ENCODE data around the gene BTBD2. TPM values are rescaled to one million over a fixed set of nuclear protein-coding genes. Genes with fewer than 3 reads are reported as not detected.
A peak's percentile ranks its signal among the peaks of the same experiment; 100 is the strongest.

Gene BTBD2
- total RNA-seq, 1 donor from 2014 or later = 65.9 TPM

DNA sequence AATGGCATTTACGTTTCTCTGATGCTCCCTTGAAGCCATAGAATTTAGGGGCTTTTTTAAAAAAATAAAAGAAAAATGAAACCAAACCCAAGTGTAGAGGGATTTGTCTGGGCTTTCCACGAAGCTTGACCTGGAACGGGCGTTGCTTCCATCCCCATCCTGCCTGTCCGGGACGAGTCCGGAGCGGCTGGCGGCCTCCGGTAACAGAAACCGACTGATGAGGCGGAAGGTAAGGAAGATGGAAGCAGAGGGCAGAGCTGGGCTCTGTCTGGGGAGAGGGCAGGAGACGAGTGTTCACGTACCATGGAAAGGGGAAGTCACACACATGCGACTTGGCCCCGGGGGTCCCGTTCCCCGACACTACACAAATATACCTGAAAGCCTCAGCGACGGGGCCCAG lies 34.3 kb downstream of the BTBD2 start:
- H3K4me3 Mint-ChIP-seq (ENCODE audit: unreplicated experiment) = no peak overlapping the region
- H3K36me3 Mint-ChIP-seq (ENCODE audit: low read depth) = peaks cover 14% of the 10 kb centered on the region
- H3K27ac Mint-ChIP-seq (ENCODE audit: unreplicated experiment) = peak overlapping the region; percentile 12
- TF ChIP-seq, protein P1, sequence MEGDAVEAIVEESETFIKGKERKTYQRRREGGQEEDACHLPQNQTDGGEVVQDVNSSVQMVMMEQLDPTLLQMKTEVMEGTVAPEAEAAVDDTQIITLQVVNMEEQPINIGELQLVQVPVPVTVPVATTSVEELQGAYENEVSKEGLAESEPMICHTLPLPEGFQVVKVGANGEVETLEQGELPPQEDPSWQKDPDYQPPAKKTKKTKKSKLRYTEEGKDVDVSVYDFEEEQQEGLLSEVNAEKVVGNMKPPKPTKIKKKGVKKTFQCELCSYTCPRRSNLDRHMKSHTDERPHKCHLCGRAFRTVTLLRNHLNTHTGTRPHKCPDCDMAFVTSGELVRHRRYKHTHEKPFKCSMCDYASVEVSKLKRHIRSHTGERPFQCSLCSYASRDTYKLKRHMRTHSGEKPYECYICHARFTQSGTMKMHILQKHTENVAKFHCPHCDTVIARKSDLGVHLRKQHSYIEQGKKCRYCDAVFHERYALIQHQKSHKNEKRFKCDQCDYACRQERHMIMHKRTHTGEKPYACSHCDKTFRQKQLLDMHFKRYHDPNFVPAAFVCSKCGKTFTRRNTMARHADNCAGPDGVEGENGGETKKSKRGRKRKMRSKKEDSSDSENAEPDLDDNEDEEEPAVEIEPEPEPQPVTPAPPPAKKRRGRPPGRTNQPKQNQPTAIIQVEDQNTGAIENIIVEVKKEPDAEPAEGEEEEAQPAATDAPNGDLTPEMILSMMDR (IDR thresholded peaks at IDR 0.05) = no peak
- DNase-seq (ENCODE audit: low spot score) = no peak
- no peaks in the 10 kb centered on the region for H3K27me3 Mint-ChIP-seq (ENCODE audit: low read depth)
- no peaks in the 10 kb centered on the region for H3K9me3 Mint-ChIP-seq (ENCODE audit: low read depth)
- no peaks in the 10 kb centered on the region for H3K4me1 Mint-ChIP-seq (ENCODE audit: low read depth)

DNA sequence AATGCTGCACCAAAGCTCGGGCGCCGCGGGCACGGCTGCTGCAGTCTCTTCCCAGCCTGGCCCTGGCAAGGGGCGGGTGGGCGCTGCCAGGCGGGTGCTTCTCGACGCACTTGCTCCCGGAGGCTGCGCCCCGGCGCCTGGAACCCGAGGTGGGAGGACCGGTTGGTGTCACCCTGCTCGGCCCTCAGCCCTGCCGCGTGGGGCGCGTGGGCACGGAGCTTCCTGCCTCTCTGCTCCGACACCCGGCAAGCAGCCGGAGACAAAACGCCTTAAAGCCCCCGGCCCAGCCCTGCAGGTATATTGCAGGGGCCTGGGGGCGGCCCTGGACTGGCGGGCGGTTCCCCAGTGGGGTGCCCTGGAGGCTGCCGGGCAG lies 34.7 kb downstream of the BTBD2 start:
- Mint-ChIP-seq H3K9me3 (ENCODE audit: low read depth) (no peaks in the 10 kb centered on the region), H3K36me3 (ENCODE audit: low read depth) (peaks cover 14% of the 10 kb centered on the region), H3K27ac (ENCODE audit: unreplicated experiment) (no peak overlapping the region), H3K4me1 (ENCODE audit: low read depth) (no peaks in the 10 kb centered on the region), H3K27me3 (ENCODE audit: low read depth) (no peaks in the 10 kb centered on the region), H3K4me3 (ENCODE audit: unreplicated experiment) (no peak overlapping the region)
- TF ChIP-seq, protein P1 (IDR thresholded peaks at IDR 0.05) = no peak
- peak; percentile 91 for DNase-seq (ENCODE audit: low spot score)

DNA sequence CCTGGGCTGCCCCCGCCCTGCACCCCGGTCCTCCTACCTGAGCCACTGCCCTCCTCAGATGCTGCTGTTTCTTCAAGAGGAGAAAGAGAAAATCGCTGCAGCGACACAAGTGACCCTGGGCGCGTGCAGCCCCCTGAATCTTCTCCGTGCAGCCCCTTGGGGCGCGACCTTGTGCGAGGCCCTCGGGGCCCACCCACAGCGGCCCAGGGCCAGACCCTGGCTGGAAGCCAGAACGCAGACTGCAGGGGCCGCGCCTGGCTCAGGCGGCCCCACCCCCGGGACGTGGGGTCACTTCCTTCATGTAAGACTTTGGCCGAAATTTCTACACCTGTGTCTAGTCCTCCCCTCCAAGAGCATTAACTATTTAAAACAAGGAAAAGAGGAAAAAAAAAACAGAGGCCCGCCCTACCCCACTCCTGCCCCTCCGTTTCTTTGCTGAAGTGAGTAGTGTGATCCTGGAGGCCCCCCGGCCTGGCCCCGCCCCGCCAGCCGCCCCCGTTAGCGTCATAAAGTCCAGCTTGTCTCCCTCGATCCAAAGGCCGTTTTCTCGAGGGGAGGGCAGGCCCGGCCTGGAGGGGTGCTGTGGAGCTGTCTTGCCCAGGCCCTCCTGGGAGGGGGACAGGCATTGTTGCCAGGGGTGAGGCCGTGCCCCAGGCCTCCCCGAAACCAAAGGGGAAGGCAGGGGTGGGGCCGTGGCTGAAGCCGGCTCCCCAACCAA lies 35.3 kb downstream of the BTBD2 start:
- Mint-ChIP-seq H3K36me3 (ENCODE audit: low read depth) (peaks cover 14% of the 10 kb centered on the region), H3K4me3 (ENCODE audit: unreplicated experiment) (no peak overlapping the region), H3K9me3 (ENCODE audit: low read depth) (no peaks in the 10 kb centered on the region), H3K27ac (ENCODE audit: unreplicated experiment) (no peak overlapping the region), H3K27me3 (ENCODE audit: low read depth) (no peaks in the 10 kb centered on the region), H3K4me1 (ENCODE audit: low read depth) (no peaks in the 10 kb centered on the region)
- TF ChIP-seq, protein P1 (IDR thresholded peaks at IDR 0.05) = no peak
- no peak for DNase-seq (ENCODE audit: low spot score)

DNA sequence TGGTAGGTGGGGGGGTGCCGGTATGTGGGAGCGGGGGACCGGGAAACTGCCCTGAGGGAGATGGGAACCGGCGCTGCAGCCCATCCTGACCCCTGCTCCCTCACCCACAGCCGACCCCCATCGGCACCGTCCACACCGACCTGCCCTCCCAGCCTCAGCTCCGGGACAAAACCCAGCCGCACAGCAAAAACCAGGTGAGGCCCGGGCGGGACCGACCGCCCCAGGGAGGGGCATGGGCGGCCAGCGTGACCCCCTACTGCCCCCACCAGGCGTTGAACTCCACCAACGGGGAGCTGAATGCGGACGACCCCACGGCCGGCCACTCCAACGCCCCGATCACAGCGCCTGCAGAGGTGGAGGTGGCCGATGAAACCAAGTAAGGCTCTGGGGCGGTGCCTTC lies 35.9 kb downstream of the BTBD2 start:
- no peaks in the 10 kb centered on the region for H3K9me3 Mint-ChIP-seq (ENCODE audit: low read depth)
- H3K27ac Mint-ChIP-seq (ENCODE audit: unreplicated experiment) = no peak overlapping the region
- H3K4me1 Mint-ChIP-seq (ENCODE audit: low read depth) = no peaks in the 10 kb centered on the region
- H3K27me3 Mint-ChIP-seq (ENCODE audit: low read depth) = no peaks in the 10 kb centered on the region
- no peak for DNase-seq (ENCODE audit: low spot score)
- H3K4me3 Mint-ChIP-seq (ENCODE audit: unreplicated experiment) = no peak overlapping the region
- H3K36me3 Mint-ChIP-seq (ENCODE audit: low read depth) = peaks cover 13% of the 10 kb centered on the region
- TF ChIP-seq, protein P1 (IDR thresholded peaks at IDR 0.05) = no peak

DNA sequence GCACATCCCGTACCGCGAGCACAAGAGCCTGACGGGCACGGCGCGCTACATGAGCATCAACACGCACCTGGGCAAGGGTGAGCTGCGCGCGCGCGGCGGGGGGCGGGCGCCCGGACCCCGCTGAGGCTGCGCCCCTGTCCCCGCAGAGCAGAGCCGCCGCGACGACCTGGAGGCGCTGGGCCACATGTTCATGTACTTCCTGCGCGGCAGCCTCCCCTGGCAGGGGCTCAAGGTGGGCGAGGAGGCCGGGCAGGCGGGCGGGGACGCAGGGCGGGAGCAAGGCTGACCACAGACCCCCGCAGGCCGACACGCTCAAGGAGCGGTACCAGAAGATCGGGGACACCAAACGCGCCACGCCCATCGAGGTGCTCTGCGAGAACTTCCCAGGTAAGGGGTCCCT lies 36.5 kb downstream of the BTBD2 start:
- no peaks in the 10 kb centered on the region for H3K4me1 Mint-ChIP-seq (ENCODE audit: low read depth)
- H3K27ac Mint-ChIP-seq (ENCODE audit: unreplicated experiment) = no peak overlapping the region
- DNase-seq (ENCODE audit: low spot score) = no peak
- H3K27me3 Mint-ChIP-seq (ENCODE audit: low read depth) = no peaks in the 10 kb centered on the region
- TF ChIP-seq, protein P1 (IDR thresholded peaks at IDR 0.05) = no peak
- no peaks in the 10 kb centered on the region for H3K9me3 Mint-ChIP-seq (ENCODE audit: low read depth)
- H3K36me3 Mint-ChIP-seq (ENCODE audit: low read depth) = peaks cover 13% of the 10 kb centered on the region
- no peak overlapping the region for H3K4me3 Mint-ChIP-seq (ENCODE audit: unreplicated experiment)
